DOHH2 (cell line): ENCODE results near the gene SMPD3.

Experiments used
- H3F3A ChIP-seq: fragments of 200-600 bp; sonication (generic), shearing (Covaris generic); 2 replicates; pipeline ENCODE4 v1.6.0; 2016; ENCODE audit warnings: antibody characterized with exemption, mild to moderate bottlenecking; ENCODE audit not compliant: control insufficient read depth, insufficient read depth
- H3K27ac ChIP-seq: fragments of 200-600 bp; sonication (generic); 2 replicates; pipeline ENCODE4 v1.5.1; 2014; ENCODE audit warnings: low read depth, mild to moderate bottlenecking, low read length, moderate library complexity
- H3K27me3 ChIP-seq: fragments of 200-600 bp; sonication (generic); 2 replicates; pipeline ENCODE4 v1.6.1; 2014; ENCODE audit warnings: mild to moderate bottlenecking, low read length, mixed read lengths; ENCODE audit not compliant: control insufficient read depth
- H3K36me3 ChIP-seq: fragments of 200-600 bp; sonication (generic); 2 replicates; pipeline ENCODE4 v1.6.1; 2014; ENCODE audit warnings: mild to moderate bottlenecking, low read length, moderate library complexity, mixed read lengths; ENCODE audit not compliant: control insufficient read depth
- H3K4me1 ChIP-seq: fragments of 200-600 bp; sonication (generic); 2 replicates; pipeline ENCODE4 v1.6.1; 2014; ENCODE audit warnings: mild to moderate bottlenecking, low read length, mixed read lengths; ENCODE audit not compliant: control insufficient read depth
- H3K4me2 ChIP-seq: fragments of 200-600 bp; sonication (generic); 2 replicates; pipeline ENCODE4 v1.6.0; 2014; ENCODE audit warnings: mild to moderate bottlenecking, low read length, moderate library complexity
- H3K4me3 ChIP-seq: fragments of 200-600 bp; sonication (generic); 2 replicates; pipeline ENCODE4 v1.5.1; 2014; ENCODE audit warnings: mild to moderate bottlenecking, low read length, mixed read lengths
- H3K79me2 ChIP-seq: fragments of 200-600 bp; sonication (generic); 2 replicates; pipeline ENCODE4 v1.6.1; 2014; ENCODE audit warnings: mild to moderate bottlenecking, low read length, mixed read lengths; ENCODE audit not compliant: control insufficient read depth
- H3K9me2 ChIP-seq: fragments of 200-600 bp; sonication (generic); replicated peaks from 2 replicates; pipeline ENCODE4 v1.6.1; 2014; ENCODE audit warnings: mild to moderate bottlenecking, low read length, mixed read lengths; ENCODE audit not compliant: control insufficient read depth
- H3K9me3 ChIP-seq: fragments of 200-600 bp; sonication (generic); 2 replicates; pipeline ENCODE4 v1.6.1; 2014; ENCODE audit warnings: antibody characterized with exemption, low read length, mixed read lengths; ENCODE audit not compliant: control insufficient read depth, insufficient read depth
- H4K20me1 ChIP-seq: fragments of 200-600 bp; sonication (generic); 2 replicates; pipeline ENCODE4 v1.6.0; 2014; ENCODE audit warnings: low read depth, mild to moderate bottlenecking, antibody characterized with exemption, low read length, moderate library complexity; ENCODE audit not compliant: control insufficient read depth, insufficient read depth
- CTCF ChIP-seq: fragments of 200-600 bp; sonication (generic); IDR thresholded peaks from one replicate; pipeline ENCODE4 v1.5.1; 2014; ENCODE audit warnings: antibody characterized with exemption, mild to moderate bottlenecking, low read depth, low read length; ENCODE audit not compliant: poor library complexity, severe bottlenecking
- EZH2phosphoT487 ChIP-seq: fragments of 200-600 bp; sonication (generic); IDR thresholded peaks from 2 replicates; pipeline ENCODE4 v1.6.1; 2017; ENCODE audit warnings: borderline replicate concordance, mild to moderate bottlenecking, antibody characterized with exemption, low read length, moderate library complexity, mixed read lengths

The SMPD3 gene

DNA sequence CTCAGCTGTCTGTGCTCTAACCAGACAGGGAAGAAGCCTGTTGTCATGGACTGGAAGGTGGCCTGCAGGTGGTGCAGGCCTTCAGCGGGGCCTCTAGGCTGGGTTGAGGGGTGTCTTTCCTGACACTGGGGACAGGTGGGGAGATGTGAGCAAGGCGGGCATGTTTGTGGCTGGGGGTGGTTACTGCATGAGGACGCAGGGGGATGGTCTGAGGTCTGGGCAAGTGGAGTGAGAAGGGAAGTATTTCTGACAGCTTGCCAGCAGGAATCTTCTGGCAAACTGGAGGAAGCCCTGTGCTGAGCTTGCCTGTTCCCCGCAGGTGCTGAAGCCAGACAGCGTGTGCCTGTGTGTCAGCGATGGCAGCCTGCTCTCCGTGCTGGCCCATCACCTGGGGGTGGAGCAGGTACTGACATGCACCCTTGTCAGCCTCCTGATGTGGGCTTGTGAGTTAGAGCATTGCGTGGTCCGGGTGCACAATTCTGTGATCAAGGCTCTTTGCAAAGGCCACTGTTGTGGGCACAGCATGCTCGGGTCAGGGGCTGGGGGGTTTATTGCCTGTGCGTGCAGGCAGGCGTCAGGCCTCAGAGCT, 101.3 kb downstream of the SMPD3 start:
- Histone ChIP-seq H3K4me2 (no peak overlapping the region), H3K9me3 (no peaks in the 10 kb centered on the region)

GRCh38 chr16:68345958-68346635, 102.2 kb downstream of the SMPD3 start:
- no peaks in the 10 kb centered on the region for H3K79me2 ChIP-seq
- H3K4me2 ChIP-seq: no peak overlapping the region
- no peaks in the 10 kb centered on the region for H4K20me1 ChIP-seq
- no peaks in the 10 kb centered on the region for H3F3A ChIP-seq
- H3K4me3 ChIP-seq: no peak overlapping the region
- no peaks in the 10 kb centered on the region for H3K9me3 ChIP-seq
- no peaks in the 10 kb centered on the region for H3K4me1 ChIP-seq
- no peaks in the 10 kb centered on the region for H3K27me3 ChIP-seq
- no peak overlapping the region for H3K27ac ChIP-seq
- TF ChIP-seq CTCF: no peak
- TF ChIP-seq EZH2phosphoT487: no peak
- H3K36me3 ChIP-seq: peaks cover 77% of the 10 kb centered on the region
- no peaks in the 10 kb centered on the region for H3K9me2 ChIP-seq

More for the DNA sequence above, 101.3 kb downstream of the SMPD3 start:
- Histone ChIP-seq H3K4me1 (no peaks in the 10 kb centered on the region), H3K27me3 (no peaks in the 10 kb centered on the region), H3K27ac (no peak overlapping the region), H4K20me1 (no peaks in the 10 kb centered on the region), H3K9me2 (no peaks in the 10 kb centered on the region), H3K4me3 (no peak overlapping the region), H3K36me3 (peaks cover 73% of the 10 kb centered on the region), H3K79me2 (no peaks in the 10 kb centered on the region), H3F3A (no peaks in the 10 kb centered on the region)
- TF ChIP-seq EZH2phosphoT487 (no peak), CTCF (no peak)

DNA sequence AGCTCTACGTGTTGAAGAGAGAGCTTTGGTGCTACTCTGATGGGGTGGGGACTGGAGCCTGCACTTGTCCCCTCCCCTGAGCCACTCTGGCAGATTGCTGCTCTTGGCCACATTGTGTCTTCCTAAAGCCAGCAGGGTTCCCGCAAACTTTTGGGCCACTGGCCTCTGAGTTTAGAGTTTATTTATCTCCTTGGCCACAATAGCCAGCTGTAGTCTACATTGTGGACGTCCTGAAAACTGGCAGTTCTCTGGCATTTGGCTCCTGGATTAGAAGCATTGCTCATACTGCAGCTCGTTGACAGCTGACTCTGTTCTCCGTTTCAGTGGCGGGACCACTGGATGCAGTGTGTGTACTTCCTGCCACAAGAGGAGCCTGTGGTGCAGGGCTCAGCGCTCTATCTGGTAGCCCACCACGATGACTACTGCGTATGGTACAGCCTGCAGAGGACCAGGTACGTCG, 102.9 kb downstream of the SMPD3 start:
- H3K9me2 ChIP-seq: no peaks in the 10 kb centered on the region
- no peak overlapping the region for H3K4me2 ChIP-seq
- H3K4me1 ChIP-seq: no peaks in the 10 kb centered on the region
- TF ChIP-seq CTCF: no peak
- TF ChIP-seq EZH2phosphoT487: no peak
- H3K36me3 ChIP-seq: peaks cover 79% of the 10 kb centered on the region
- no peaks in the 10 kb centered on the region for H3K9me3 ChIP-seq
- H3K4me3 ChIP-seq: no peak overlapping the region
- H3K27me3 ChIP-seq: no peaks in the 10 kb centered on the region
- no peaks in the 10 kb centered on the region for H4K20me1 ChIP-seq
- H3K27ac ChIP-seq: no peak overlapping the region
- no peaks in the 10 kb centered on the region for H3F3A ChIP-seq
- H3K79me2 ChIP-seq: no peaks in the 10 kb centered on the region
